CD4-positive, alpha-beta T cell treated with Interleukin-17A for 4 hours (primary cell): ENCODE results near the gene FRMPD2.
"Not testable (repeated sequence)": the region's sequence is repeated elsewhere in the genome, so short reads cannot be mapped to it uniquely, and the experiment has no call there.

Experiments used
- DNase-seq: peaks from one replicate; pipeline ENCODE4 v3.0.0-alpha.2; 2020; ENCODE audit warnings: mixed read lengths

The FRMPD2 gene

DNA sequence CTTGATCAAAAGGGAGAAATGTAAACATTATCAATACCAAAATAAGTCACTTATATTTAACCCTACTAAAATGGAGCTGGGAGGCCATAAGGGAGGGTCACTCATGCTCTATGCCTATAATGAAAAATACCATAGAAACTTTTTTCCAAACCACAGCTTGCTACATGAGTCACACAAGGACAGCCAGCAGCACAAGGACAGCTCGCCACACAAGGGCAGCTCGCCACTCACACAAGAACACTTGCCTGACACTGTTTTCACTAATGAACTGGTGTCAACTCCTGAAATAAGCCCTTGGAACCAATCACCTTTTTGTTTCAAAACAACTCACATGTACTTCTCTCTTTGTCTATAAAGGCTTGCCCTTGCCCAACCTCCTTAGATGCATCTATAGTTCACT lies 43.3 kb downstream of the FRMPD2 start:
- DNase-seq: no peak

DNA sequence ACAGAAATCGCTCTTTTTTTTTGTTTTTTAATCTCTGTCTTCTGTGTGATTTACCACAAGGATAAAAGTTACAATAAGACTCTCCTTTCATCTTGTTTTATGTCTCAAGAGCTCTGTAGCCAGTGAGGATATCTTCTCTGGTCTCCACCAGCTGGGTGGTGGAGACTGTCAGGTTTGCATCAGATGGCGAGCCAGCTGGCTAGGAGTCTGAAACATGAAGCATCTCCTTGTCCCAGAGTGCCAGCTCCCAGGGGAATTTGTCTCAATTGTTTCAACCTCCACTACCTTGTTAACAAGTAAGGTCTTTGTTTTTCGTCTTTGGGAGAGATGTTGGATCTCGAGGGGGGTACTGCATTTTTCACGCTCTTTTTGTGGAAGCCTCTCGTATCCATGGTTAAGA lies 47.3 kb downstream of the FRMPD2 start:
- DNase-seq: no peak

DNA sequence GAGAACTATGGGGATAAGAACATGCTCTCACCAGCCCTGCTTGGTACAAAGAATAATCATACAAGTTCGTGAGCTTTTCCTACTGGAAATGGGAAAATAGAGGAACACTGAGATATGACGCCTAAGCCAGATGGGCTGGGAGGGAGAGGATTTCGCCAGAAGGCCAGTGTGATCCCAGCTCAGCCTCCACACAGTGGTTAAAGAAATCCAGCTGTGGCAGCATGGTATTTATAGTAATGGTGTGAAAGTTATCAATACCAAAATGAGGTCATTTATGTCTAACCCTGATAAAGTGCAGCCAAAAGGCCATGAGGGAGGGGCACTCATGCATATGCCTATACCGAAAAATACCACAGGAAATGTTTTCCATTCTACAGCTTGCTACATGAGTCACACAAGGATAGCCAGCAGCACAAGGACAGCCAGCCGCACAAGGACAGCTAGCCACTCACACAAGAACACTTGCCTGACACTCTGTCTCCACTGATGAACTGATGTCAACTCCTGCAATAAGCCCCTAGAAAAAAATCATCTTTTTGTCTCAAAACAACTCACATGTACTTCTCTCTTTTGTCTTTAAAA lies 49.4 kb downstream of the FRMPD2 start:
- DNase-seq: no peak

DNA sequence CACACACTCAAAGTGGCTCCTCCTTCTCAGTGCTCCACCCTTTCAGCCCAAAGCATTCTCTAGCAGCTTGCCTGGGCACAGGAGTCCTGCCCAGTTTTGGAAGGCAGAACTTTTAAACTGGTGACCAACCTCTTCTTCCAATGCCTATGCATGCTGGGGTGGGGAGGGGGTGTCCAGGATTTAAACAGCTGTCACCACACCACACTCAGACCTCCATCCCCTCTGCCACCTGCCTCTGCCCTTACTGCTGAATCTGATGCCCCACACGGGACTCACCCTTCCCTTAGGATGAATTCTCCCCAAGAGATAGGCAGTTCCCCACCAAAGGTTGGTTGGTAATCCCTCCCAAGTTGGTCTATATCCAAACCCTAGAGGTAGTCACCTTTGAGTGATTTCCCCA lies 50.2 kb downstream of the FRMPD2 start:
- no peak for DNase-seq

DNA sequence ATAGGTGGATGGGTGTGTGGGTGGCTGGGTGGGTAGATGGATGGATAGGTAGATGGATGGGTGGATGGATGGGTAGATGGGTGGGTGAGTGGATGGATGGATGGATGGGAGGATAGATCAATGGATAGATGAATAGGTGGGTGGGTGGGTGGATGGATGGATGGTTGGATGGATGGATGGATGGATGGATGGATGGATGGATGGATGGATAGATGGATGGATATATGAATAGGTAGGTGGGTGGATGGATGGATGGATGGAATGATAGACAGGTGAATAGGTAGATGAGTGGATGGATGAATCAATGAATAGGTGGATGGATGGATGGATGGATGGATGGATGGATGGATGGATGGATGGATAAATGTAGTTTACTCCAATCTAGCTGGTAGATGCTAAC lies 52.7 kb downstream of the FRMPD2 start:
- no peak for DNase-seq

DNA sequence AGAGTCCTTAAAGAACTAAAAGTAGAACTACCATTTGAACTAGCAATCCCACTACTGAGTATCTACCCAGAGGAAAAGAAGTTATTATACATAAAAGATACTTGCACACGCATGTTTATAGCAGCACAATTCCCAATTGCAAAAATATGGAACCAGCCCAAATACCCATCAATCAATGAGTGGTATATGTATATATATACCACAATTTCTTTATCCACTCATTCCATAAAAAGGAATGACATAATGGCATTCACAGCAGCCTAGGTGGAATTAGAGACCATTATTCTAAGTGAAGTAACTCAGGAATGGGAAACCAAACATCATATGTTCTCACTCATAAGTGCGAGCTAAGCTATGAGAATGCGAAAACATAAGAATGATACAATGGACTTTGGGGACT lies 53.5 kb downstream of the FRMPD2 start:
- DNase-seq: not testable (repeated sequence)

DNA sequence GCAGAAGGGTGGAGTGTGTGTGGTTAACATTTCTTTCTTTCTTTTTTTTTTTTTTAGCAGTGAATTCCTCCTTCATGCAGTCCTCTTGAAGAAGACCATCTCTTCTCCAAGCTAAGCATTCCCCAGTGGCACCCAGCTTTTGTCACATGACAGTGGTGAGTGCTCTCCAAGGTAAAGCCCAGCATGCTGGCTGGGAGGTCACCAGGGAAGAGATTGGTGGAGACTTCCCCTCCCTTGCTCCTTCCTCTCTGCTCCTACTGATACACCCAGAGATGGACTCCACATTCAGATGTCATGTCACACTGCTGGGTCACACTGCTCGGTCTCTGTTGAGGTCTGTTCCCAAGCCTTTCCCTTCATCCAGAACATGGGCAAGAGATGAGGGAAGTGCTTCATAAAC lies 55.3 kb downstream of the FRMPD2 start:
- DNase-seq: no peak

DNA sequence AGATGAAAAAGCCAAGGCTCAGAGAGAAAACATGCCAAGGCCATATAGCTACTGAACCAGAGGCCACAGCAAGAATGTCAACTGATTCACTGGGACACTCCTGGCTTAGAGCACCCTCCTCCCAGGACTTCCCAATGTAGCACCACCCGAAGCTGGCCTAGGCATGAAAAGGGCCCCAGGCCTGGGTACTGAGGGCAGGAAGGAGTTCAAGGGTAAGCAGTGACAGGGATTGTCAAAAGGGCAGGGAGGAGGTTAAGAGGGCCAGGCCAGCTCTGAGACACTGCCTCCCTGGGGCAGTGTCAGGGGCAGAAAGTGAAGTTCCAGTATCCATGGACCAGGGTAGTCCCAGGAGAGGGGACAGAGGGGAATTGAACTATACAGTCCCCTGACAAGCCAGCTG lies 57.8 kb downstream of the FRMPD2 start:
- DNase-seq: no peak

DNA sequence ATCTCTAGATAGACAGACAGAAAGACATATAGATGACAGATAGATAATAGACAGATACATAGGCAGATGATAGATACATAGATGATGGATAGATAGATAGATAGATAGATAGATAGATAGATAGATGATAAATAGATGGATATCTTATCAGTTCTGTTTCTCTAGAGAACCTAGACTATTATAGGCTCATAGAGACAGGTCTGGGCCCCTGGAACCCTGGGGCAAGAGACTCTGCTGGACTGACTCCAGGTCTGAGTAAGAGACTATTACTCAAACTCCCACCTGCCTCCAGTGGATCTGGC lies 58.3 kb downstream of the FRMPD2 start:
- no peak for DNase-seq

DNA sequence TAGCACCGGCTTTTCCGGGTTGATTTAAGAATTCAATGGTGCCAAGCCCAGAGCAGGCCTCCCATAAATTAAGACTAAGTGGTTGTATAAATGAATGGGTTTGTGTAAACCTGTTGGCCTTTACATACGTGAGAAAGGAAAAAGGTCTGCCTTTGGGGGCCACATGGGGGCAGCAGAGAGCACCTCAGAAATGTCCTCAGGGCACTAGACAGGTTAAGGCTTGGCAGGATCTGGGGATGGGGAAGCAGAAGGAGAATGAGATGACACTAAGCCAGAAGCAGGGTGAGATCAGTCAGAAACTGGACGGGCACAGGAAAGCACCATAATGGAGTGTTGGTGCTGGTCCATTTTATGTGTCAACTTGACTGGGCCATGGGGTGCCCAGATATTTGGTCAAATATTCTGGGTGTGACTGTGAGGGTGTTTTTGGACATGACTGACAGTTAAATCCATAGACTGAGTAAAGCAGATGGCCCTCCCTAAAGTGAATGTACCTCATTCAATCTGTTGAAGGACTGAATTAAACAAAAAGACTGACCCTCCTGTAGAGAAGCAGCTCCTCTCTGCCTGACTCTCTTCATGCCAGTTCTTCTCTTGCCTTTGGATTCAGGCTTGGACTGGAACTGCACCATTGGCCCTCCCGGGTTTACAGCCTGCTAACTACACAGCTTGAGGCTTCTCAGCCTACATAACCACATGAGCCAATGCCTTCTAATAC lies 58.9 kb downstream of the FRMPD2 start:
- DNase-seq: peak; percentile 24

DNA sequence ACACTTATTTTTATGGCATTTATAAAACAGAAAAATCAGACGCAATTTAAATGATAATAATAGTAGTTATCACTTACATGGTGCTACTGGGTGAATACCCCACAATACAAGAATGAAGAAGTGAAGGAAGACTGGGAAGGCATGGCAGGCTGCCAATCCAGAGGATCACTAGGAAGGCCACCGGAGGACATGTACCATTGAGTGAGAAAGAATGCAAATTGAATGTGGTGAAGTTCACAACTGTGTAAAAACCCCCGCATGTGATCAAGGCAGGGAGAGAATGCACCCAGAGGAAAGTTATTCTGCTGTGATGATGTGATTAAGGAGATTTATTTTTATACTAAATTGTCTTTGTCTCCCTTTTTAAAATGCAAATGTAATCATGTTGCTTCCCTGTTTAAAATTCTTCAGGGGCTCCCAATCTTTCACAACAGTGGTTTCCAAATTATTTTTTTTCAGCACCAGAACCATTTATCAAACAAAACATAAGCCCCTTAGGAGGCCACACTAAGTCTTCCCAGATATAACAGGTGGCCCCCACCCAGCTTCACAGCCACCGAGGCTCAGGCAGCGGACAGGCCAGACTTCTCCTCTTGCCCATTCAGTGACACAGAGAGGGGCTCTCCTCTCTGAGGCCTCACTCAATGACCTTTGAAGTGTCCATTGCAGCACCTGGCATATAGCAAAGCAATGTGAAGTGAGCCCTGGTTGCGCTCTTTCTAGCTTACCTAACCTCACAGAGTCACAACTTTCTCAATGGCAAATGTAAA lies 59.6 kb downstream of the FRMPD2 start:
- DNase-seq: no peak

DNA sequence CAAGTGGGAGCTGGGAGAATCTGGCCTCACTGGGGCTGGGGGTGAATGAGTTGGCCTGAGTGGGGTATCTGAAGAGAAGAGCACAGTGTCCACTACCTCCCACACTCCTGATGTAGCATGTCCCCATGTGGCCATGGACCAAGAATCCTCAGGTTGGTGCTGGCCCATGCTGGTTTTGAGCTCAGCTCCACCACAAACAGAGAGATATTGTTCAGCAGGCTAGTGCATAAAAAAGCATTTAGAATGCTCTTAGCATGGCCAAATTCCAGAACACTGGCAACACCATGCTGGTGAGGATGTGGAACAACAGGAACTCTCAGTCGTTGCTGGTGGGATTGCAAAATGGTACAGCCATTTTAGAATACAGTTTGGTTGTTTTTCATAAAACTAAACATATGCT lies 61.4 kb downstream of the FRMPD2 start:
- DNase-seq: no peak

DNA sequence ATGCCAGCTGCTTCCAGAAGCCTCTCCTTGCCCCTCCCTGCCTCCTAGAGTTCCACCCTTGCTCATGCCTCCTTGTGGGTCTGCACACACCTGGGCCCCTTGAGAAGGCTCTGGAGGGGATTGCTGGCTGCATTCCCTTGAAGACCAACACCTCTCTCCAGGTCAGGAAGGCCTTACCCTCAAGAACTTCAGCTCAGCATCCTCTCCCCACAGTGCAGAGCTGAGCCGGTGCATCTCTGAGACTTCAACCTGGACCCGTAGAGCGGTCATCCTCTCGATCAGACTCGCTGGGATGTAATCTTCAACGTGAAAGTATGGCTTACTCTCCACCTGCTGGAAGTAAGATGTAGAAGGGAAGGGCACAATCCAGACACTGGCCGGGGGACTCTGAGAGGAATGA lies 62.7 kb downstream of the FRMPD2 start:
- DNase-seq: no peak

DNA sequence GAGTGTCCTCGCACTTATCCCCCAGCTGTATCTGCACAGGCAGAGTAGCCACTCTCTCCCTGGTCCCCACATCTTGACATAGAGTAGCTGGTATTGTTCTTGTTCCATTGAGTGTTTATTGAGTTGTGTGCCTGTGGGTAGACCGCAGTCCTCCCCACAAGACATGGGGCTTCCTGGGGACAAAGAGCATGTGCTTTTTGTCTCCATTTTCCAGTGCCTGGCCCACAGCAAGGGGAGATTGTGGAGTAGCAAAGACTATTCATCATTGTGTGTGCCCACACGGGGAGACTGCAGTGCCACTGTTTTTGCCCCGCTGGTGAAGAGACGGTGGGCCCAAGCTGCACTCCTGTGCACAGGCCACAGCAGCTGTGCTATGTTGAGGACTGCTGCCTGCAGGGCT lies 63.5 kb downstream of the FRMPD2 start:
- no peak for DNase-seq

DNA sequence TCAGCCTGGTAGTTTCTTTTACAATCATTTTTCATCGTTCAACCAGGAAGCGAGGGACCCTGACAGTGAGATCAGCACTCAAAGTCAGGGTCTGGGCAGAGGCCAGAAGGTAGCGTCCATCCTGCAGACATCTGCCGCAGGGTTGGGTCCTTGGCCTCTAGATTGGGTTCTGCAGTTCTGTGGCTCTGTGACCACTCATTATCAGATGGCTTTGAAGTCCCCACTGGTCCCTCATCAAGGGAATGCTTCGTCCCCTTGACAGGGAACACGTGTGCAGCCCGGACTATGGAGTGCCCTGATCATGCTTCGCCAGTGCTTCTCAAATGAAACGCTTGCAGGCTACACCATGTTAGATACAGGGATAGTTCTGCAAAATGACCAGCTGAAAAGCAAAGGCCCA lies 64.1 kb downstream of the FRMPD2 start:
- no peak for DNase-seq

DNA sequence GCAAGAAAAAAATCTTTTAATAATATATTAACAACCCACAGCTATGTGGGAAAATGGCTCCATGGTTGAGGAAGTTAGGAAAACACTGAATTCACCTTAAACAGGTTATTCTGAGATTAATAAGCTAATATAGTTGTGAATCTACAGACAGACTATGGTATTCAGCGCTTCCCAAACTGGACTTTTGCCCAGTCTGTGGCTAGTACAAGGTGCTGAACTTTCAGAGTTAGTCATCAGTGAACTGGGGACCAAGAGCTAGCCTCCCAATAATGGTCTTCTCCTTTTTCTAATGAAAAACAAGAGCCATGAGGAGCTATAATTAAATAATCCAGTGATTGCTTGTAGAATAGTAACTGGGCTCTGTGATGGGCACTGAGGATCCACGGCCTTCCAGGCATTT lies 65.3 kb downstream of the FRMPD2 start:
- no peak for DNase-seq

DNA sequence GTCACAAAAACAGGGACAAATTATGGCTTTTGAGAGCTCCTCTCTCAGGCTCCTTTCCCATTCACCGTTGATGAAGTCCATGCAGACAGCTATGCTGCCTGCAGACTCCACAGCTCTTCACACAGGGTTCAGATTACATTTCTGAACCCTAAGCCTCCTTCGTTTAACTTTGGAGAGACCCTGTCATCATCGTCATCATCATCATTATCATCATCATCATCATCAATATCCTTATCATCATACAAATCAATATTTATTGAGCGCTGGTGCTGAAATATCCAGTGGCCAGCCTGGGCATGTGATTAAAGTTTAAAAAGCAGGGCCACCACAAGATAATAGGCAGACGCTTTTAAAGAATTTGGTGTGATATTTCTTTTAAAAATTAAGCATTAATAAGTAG lies 66.6 kb downstream of the FRMPD2 start:
- DNase-seq: no peak

DNA sequence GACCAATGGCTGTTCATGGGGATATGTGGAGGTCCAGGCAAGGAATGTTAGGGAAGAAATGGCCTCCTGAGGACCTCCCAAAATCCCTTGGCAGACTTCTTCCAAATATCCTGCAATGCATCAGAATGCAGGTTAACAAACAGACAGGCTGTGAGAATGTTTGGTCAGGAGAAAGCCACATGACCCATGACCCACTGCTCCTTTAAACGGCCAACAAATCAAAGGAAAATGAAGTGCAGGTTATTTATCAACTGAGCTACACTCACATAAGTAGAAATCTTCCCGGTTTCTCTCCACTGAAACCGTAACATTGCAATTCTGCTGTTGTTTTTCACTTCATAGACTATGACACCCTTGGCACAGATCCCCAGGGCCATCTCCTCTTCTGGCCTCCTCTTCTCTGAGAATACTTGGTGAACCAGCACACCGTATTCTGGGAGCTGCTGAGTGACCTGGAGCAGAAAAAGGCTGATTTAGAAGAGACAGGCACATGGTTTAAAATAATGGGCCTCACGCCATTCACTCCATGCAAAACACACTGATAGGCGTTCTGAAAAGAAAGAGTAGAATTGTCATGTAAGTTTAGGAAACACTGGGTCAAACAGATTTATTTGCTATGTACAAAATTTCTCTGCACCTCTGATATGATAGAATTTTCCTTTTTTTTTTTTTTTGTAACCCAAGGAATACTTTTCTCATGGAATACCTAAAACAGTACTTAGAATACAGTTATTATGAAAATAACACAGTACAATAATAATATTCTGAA lies 67.8 kb downstream of the FRMPD2 start:
- no peak for DNase-seq

DNA sequence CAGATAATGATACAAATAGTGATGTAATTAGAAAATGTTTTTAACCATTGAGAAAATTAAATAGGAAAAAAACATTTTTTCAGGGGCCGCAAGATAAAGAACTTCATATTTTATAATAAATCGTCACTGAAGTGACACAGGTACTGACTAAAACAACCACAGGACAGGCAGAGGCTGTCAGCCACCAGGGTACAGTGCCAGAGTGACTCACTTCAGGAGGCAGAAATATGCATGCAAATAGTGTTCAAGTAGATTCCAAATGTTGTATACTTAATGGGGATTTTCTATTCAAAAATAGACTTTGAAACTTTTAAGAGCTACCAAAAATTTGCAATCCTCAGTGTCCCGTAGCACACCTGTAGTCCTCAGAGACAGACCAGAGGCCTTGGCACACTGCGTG lies 68.6 kb downstream of the FRMPD2 start:
- no peak for DNase-seq

DNA sequence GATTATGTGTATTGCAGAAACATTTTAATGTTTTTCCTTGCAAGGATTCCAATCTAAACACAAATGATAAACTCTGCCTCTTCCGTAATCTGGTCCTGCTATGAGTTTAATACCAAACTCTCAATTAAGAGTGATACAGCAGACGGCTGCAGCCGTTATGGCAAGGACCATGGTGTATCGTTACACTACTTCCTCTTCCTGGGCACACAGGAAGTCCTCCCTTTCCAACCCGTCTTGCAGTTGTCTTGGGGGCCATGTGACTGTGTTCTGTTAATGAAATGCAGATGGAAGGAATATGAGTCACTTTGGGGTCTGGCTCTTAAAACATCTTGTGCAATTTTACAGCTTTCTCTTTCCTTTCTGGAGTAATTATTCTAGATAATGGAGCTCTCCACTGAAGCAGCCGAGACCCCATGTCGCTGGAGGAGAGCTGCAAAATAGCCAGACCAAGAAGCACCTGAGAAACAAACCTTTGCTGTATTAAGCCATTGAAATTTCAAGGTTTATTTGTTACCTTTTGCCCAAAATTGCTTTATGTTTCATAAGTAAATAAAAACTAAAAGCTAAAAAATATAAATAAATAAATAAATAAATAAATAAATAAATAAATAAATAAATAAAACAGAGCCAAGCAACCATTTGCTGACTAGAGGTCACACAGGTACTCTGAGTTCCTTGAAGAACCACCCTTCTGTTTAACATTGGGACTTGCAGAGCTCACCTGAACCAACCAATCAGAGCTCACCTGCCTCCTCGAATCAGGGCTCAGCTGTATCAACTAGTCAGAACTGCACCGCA lies 74.7 kb downstream of the FRMPD2 start:
- no peak for DNase-seq

DNA sequence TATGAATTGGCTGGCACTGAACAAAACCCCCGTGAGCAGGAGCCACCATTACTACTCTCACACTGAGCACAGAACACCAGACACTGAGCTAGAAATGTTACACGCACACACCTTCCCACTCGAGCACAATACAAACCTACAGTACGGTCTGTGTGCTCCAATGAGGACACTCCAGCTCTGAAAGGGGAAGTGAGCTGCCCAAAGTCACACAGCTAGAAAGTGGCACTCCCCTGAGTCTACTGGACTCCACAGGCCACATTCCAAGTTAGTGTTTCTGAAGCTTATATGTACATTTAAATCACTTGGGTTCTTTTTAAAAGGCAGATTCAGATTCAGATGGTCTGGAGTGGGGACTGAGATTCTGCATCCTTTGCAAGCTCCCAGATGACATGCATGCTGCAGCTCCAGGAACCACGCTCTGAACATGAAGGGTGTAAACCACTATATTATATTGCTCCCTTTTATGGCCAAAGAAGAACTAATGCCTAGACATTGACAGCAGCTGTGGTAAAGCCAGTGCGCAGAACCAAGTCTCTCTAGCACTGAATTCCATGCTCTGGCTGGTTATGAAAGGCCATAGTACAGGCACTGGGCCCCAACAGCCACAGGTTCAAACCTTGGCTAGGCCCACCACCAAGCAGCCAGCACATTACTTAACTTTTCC lies 77.1 kb downstream of the FRMPD2 start:
- DNase-seq: no peak

DNA sequence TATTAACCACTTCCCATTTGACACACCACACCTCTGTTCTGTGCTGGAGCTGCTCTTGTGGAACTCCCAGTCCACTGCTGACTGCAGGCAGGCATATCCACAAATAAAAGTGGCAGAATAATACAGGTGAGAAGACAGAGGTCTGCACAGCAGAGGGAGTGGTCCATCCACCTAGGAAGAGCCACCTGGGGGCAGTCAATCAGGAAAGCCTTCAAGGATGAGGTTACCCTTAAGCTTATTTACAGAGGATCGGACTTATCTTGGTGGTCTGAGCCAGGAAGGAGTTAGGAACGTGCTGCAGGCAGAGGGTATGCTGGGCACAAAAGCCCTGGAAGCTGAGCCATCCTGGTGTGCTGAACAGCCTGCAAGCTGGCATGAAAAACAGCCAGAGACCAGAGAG lies 78.7 kb downstream of the FRMPD2 start:
- DNase-seq: no peak
